HCT116 (cell line): Measurements from ENCODE around the gene PADI3. TPM values are rescaled to one million over a fixed set of nuclear protein-coding genes. Genes with fewer than 3 reads are reported as not detected.

Experiments
- ATAC-seq: fragments of 200-7000 bp; cut with Tn5 transposase; 2 replicates; pipeline ENCODE4 v1.9.1; 2020; ENCODE audit warnings: mild to moderate bottlenecking, moderate library complexity
- BruUV-seq: library from RNA; stranded (reverse); fragments of 400-500 nt; replicated peaks from 2 replicates; lab custom pipeline; 2021; lab: Mats Ljungman, UMichigan
- CTCF ChIA-PET: fragments of 300-600 bp; sonication (Branson Sonifier 250); formaldehyde crosslinking; loops from one replicate; lab custom pipeline; 2021; ENCODE audit warnings: antibody characterized with exemption; lab: Charles Lee
- POLR2A ChIA-PET: fragments of 300-600, 350-600 bp; sonication (Branson Sonifier 250); formaldehyde crosslinking; loops from one replicate; lab custom pipeline; 2021; ENCODE audit warnings: antibody characterized with exemption; lab: Charles Lee
- RAD21 ChIA-PET, 2 experiments: fragments of 300-600 bp; sonication (Branson Sonifier 250); formaldehyde crosslinking; loops; one replicate each; lab custom pipeline; 2023; ENCODE audit warnings: low total read pairs in 2 of 2; ENCODE audit not compliant: uncharacterized antibody in 2 of 2, unreplicated experiment in 2 of 2, low non-redundant PET in 1 of 2; lab: Charles Lee
- DNase-seq: peaks from one replicate; pipeline ENCODE4 v3.0.0-alpha.2; 2010; ENCODE audit warnings: low read depth, low spot score
- H2AFZ ChIP-seq: fragments of 200-600 bp; shearing (Covaris generic), sonication (generic); 2 replicates; pipeline ENCODE4 v1.6.1; 2017; ENCODE audit warnings: low read depth, mixed run types, mixed read lengths, antibody characterized with exemption, low read length; ENCODE audit not compliant: poor library complexity, severe bottlenecking
- H3K27ac ChIP-seq: 2 replicates; pipeline ENCODE4 v1.5.1; 2012; ENCODE audit warnings: low read depth, low read length
- H3K27me3 ChIP-seq: fragments of 200-600 bp; sonication (generic); 2 replicates; pipeline ENCODE4 v1.6.1; 2016; ENCODE audit warnings: mixed run types, low read length, mixed read lengths; ENCODE audit not compliant: insufficient read depth
- H3K36me3 ChIP-seq, 2 experiments: fragments of 200-500 bp in 1 of 2; fragments of 200-600 bp in 1 of 2; sonication (Bioruptor generic) in 1 of 2; sonication (generic) in 1 of 2; 2 replicates each; pipeline versions ENCODE4 v1.5.1 to v1.6.1; 2014 to 2016; ENCODE audit warnings: low read length in 2 of 2, inconsistent platforms in 1 of 2, mixed read lengths in 1 of 2, mixed run types in 1 of 2; ENCODE audit not compliant: insufficient read depth in 2 of 2, control insufficient read depth in 1 of 2
- H3K4me1 ChIP-seq, 2 experiments: fragments of 200-600 bp in 1 of 2; sonication (generic) in 1 of 2; 2 replicates each; pipeline versions ENCODE4 v1.5.1 to v1.6.1; 2012 to 2017; ENCODE audit warnings: low read length in 2 of 2, inconsistent platforms in 1 of 2, mild to moderate bottlenecking in 1 of 2, mixed read lengths in 1 of 2, mixed run types in 1 of 2, moderate library complexity in 1 of 2; ENCODE audit not compliant: insufficient read depth in 2 of 2, control insufficient read depth in 1 of 2
- H3K4me2 ChIP-seq: fragments of 200-600 bp; sonication (generic); 2 replicates; pipeline ENCODE4 v1.6.1; 2017; ENCODE audit warnings: mixed run types, low read length, mixed read lengths
- H3K4me3 ChIP-seq, 2 experiments: fragments of 200-600 bp in 1 of 2; sonication (generic) in 1 of 2; replicated peaks in 1 of 2; 2 replicates each; pipeline ENCODE4 v1.5.1; 2011 to 2016; ENCODE audit warnings: low read length in 2 of 2, control low read depth in 1 of 2, low read depth in 1 of 2, mild to moderate bottlenecking in 1 of 2, mixed read lengths in 1 of 2, mixed run types in 1 of 2
- H3K79me2 ChIP-seq: fragments of 200-600 bp; sonication (generic); 2 replicates; pipeline ENCODE4 v1.6.1; 2017; ENCODE audit warnings: mild to moderate bottlenecking, mixed run types, low read length, moderate library complexity, mixed read lengths; ENCODE audit not compliant: insufficient read depth
- H3K9ac ChIP-seq: fragments of 200-600 bp; sonication (generic); 2 replicates; pipeline ENCODE4 v1.6.1; 2016; ENCODE audit warnings: low read length, mixed read lengths
- H3K9me2 ChIP-seq: fragments of 200-600 bp; sonication (generic), shearing (Covaris generic); 2 replicates; pipeline ENCODE4 v1.6.1; 2017; ENCODE audit warnings: mixed run types, mild to moderate bottlenecking, moderate library complexity; ENCODE audit not compliant: insufficient read depth
- H3K9me3 ChIP-seq, 2 experiments: fragments of 200-500 bp in 1 of 2; fragments of 200-600 bp in 1 of 2; sonication (Bioruptor generic) in 1 of 2; sonication (generic) in 1 of 2; 2 replicates each; pipeline ENCODE4 v1.6.1; 2014 to 2017; ENCODE audit warnings: low read length in 2 of 2, mixed read lengths in 2 of 2, inconsistent platforms in 1 of 2, low read depth in 1 of 2, mild to moderate bottlenecking in 1 of 2, mixed run types in 1 of 2, moderate library complexity in 1 of 2; ENCODE audit not compliant: control insufficient read depth in 1 of 2, insufficient read depth in 1 of 2
- H4K20me1 ChIP-seq: fragments of 200-600 bp; sonication (generic), shearing (Covaris generic); 2 replicates; pipeline ENCODE4 v1.6.1; 2017; ENCODE audit warnings: mixed run types, mild to moderate bottlenecking, moderate library complexity; ENCODE audit not compliant: insufficient read depth
- ATF3 ChIP-seq: IDR thresholded peaks from 2 replicates; pipeline ENCODE4 v1.6.1; 2012
- CBX3 ChIP-seq: IDR thresholded peaks from 2 replicates; pipeline ENCODE4 v1.6.1; 2012; ENCODE audit warnings: low read depth
- CEBPB ChIP-seq: IDR thresholded peaks from 2 replicates; pipeline ENCODE4 v1.6.1; 2012; ENCODE audit warnings: low read depth
- CTCF ChIP-seq, 3 experiments: fragments of 200-600 bp in 1 of 3; sonication (generic) in 1 of 3; IDR thresholded peaks in 2 of 3; conservative IDR thresholded peaks in 1 of 3; 2 replicates each; pipeline ENCODE4 v1.5.1; 2012 to 2017; ENCODE audit warnings: low read depth in 2 of 3, low read length in 2 of 3, antibody characterized with exemption in 1 of 3, borderline replicate concordance in 1 of 3, control low read depth in 1 of 3, mild to moderate bottlenecking in 1 of 3, mixed read lengths in 1 of 3, mixed run types in 1 of 3, moderate library complexity in 1 of 3; ENCODE audit not compliant: insufficient read depth in 1 of 3
- EGR1 ChIP-seq: IDR thresholded peaks from 2 replicates; pipeline ENCODE4 v1.6.1; 2012; ENCODE audit warnings: low read depth
- ELF1 ChIP-seq: IDR thresholded peaks from 2 replicates; pipeline ENCODE4 v1.6.1; 2012; ENCODE audit warnings: low read depth, borderline replicate concordance
- EZH2phosphoT487 ChIP-seq: fragments of 200-600 bp; IDR thresholded peaks from 2 replicates; pipeline ENCODE4 v1.6.1; 2018; ENCODE audit warnings: antibody characterized with exemption, borderline replicate concordance
- FOSL1 ChIP-seq: IDR thresholded peaks from 2 replicates; pipeline ENCODE4 v1.6.1; 2012; ENCODE audit warnings: low read depth
- JUND ChIP-seq: IDR thresholded peaks from 2 replicates; pipeline ENCODE4 v1.6.1; 2012
- POLR2A ChIP-seq: IDR thresholded peaks from 2 replicates; pipeline ENCODE4 v1.7.0; 2011; ENCODE audit warnings: borderline replicate concordance; ENCODE audit not compliant: insufficient read depth, insufficient read length; ENCODE audit errors: extremely low read depth
- POLR2AphosphoS5 ChIP-seq: IDR thresholded peaks from 2 replicates; pipeline ENCODE4 v1.6.1; 2011; ENCODE audit warnings: mild to moderate bottlenecking, low read depth, low read length, moderate library complexity
- RAD21 ChIP-seq: IDR thresholded peaks from 2 replicates; pipeline ENCODE4 v1.6.1; 2012; ENCODE audit warnings: low read depth, mild to moderate bottlenecking
- REST ChIP-seq: IDR thresholded peaks from 2 replicates; pipeline ENCODE4 v1.6.1; 2012; ENCODE audit warnings: low read depth
- SIN3A ChIP-seq: IDR thresholded peaks from 2 replicates; pipeline ENCODE4 v1.6.1; 2012; ENCODE audit warnings: low read depth
- SP1 ChIP-seq: IDR thresholded peaks from 2 replicates; pipeline ENCODE4 v1.6.1; 2012; ENCODE audit warnings: low read depth
- SRF ChIP-seq: IDR thresholded peaks from 2 replicates; pipeline ENCODE4 v1.6.1; 2012; ENCODE audit warnings: low read depth
- TCF7L2 ChIP-seq: IDR thresholded peaks from 2 replicates; pipeline ENCODE4 v1.7.0; 2011; ENCODE audit warnings: borderline replicate concordance, inconsistent platforms; ENCODE audit not compliant: insufficient read depth, insufficient read length; ENCODE audit errors: extremely low read depth
- YY1 ChIP-seq: IDR thresholded peaks from 2 replicates; pipeline ENCODE4 v1.6.1; 2011; ENCODE audit warnings: low read length, low read depth, moderate library complexity, mild to moderate bottlenecking; ENCODE audit not compliant: insufficient replicate concordance; ENCODE audit errors: extremely low read depth
- ZBTB33 ChIP-seq: IDR thresholded peaks from 2 replicates; pipeline ENCODE4 v1.6.1; 2011; ENCODE audit warnings: mild to moderate bottlenecking, low read length, moderate library complexity; ENCODE audit not compliant: insufficient replicate concordance; ENCODE audit errors: extremely low read depth
- ZFX ChIP-seq: fragments of 450-650 bp; IDR thresholded peaks from 2 replicates; pipeline ENCODE4 v1.6.1; 2017
- ZNF274 ChIP-seq: fragments of 200-500 bp; sonication (Bioruptor generic); IDR thresholded peaks from 2 replicates; pipeline ENCODE4 v1.6.1; 2014; ENCODE audit warnings: mild to moderate bottlenecking, low read depth, low read length, inconsistent platforms
- intact Hi-C: fragments of 100-400 bp; cut with micrococcal nuclease; formaldehyde crosslinking; loops from 2 replicates; pipeline ENCODE4 v1.10.0; 2022
- total RNA-seq: library from RNA; stranded (reverse); gene quantifications from one replicate; pipeline ENCODE4 v1.2.1, GENCODE V29; 2021; ENCODE audit not compliant: unreplicated experiment

Gene PADI3
- total RNA-seq, 1 experiment from 2014 or later: 0.93 TPM

- intact Hi-C loops: no loop called here
- peak overlapping the region; percentile 62 for H3K4me2 ChIP-seq
- POLR2A ChIA-PET: interaction anchor here (1.1 kb wide), 1 partner anchor 55 kb away, joined by 7 read pairs; no protein-coding TSS in a partner anchor
- TF ChIP-seq JUND: peak; percentile 91
- peak; percentile 11 for TF ChIP-seq TCF7L2
- TF ChIP-seq ELF1: no peak
- TF ChIP-seq SIN3A: no peak
- TF ChIP-seq POLR2AphosphoS5: peak; percentile 64; the same call in 1 of the 2 replicates
- TF ChIP-seq CTCF (IDR thresholded peaks at IDR 0.05 in 2 of 3, conservative IDR thresholded peaks at IDR 0.05 in 1 of 3; ENCODE audit: borderline replicate concordance in 1 of 3, insufficient read depth in 1 of 3, low read depth in 2 of 3, low read length in 2 of 3): no peak
- no peak for TF ChIP-seq SRF
- no peak for TF ChIP-seq ZNF274
- peak; percentile 91 for TF ChIP-seq FOSL1
- TF ChIP-seq CEBPB: no peak
- no peak for TF ChIP-seq EZH2phosphoT487
- TF ChIP-seq REST: no peak
- peak; percentile 80 for TF ChIP-seq SP1
- TF ChIP-seq POLR2A: no peak
- no peak for TF ChIP-seq ATF3
- TF ChIP-seq ZBTB33: no peak
- TF ChIP-seq ZFX: no peak
- TF ChIP-seq EGR1: peak; percentile 83
- TF ChIP-seq CBX3: peak; percentile 86
- TF ChIP-seq RAD21: no peak
- TF ChIP-seq YY1: no peak
Measured at GRCh38 chr1:17250601-17251000, 1.7 kb downstream of the PADI3 start.

More at GRCh38 chr1:17250601-17251000, 1.7 kb downstream of the PADI3 start:
- Histone ChIP-seq H3K79me2 (no peaks in the 10 kb centered on the region), H4K20me1 (no peaks in the 10 kb centered on the region), H3K4me1 (peaks cover 34 to 57% of the 10 kb centered on the region in 2 experiments), H3K36me3 (no peaks in the 10 kb centered on the region), H3K9ac (0 out of 2 replicates have a peak overlapping the region, but pooled peaks have one; percentile 22), H3K27me3 (no peaks in the 10 kb centered on the region; the same call in 1 of the 2 replicates), H3K27ac (peak overlapping the region; percentile 12; the same call in 1 of the 2 replicates), H3K9me2 (no peaks in the 10 kb centered on the region), H3K9me3 (no peaks in the 10 kb centered on the region), H3K4me3 (0 out of 4 replicates have a peak overlapping the region, but pooled peaks of 1 of the 2 experiments have one; percentile 2), H2AFZ (no peak overlapping the region)
- ChIA-PET CTCF (interaction anchor here (0.7 to 2.6 kb wide), 4 partner anchors 9 to 126 kb away, joined by 3 to 10 read pairs (median 4); no protein-coding TSS in a partner anchor), RAD21 (interaction anchor here in 1 of 2 experiments (1.0 kb wide), 1 partner anchor 9 kb away, joined by 3 read pairs; no protein-coding TSS in a partner anchor)
- BruUV-seq: no TSS peak
- ATAC-seq (peak; percentile 82), DNase-seq (no peak)
